ENCODE measurements around the gene PALMD.

Gene PALMD, protein sequence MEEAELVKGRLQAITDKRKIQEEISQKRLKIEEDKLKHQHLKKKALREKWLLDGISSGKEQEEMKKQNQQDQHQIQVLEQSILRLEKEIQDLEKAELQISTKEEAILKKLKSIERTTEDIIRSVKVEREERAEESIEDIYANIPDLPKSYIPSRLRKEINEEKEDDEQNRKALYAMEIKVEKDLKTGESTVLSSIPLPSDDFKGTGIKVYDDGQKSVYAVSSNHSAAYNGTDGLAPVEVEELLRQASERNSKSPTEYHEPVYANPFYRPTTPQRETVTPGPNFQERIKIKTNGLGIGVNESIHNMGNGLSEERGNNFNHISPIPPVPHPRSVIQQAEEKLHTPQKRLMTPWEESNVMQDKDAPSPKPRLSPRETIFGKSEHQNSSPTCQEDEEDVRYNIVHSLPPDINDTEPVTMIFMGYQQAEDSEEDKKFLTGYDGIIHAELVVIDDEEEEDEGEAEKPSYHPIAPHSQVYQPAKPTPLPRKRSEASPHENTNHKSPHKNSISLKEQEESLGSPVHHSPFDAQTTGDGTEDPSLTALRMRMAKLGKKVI

GRCh38 chr1:99645699-99646531 lies at the start of gene PALMD:
TSS of gene PALMD (plus strand) at chr1:99646113. CDS start at chr1:99646318, 205 bp downstream.
- DNase-seq (ENCODE audit: low read depth in 2 of 3, low spot score in 1 of 3), result no peak

GRCh38 chr1:99598738-99599411 lies 47.0 kb upstream of the PALMD start:
- DNase-seq (ENCODE audit: low read depth in 2 of 3, low spot score in 1 of 3), result no peak

GRCh38 chr1:99599678-99600175 lies 46.2 kb upstream of the PALMD start:
- DNase-seq (ENCODE audit: low read depth in 2 of 3, low spot score in 1 of 3), result no peak

GRCh38 chr1:99600782-99601181 lies 45.1 kb upstream of the PALMD start:
- no peak for DNase-seq (ENCODE audit: low read depth in 2 of 3, low spot score in 1 of 3)

DNA sequence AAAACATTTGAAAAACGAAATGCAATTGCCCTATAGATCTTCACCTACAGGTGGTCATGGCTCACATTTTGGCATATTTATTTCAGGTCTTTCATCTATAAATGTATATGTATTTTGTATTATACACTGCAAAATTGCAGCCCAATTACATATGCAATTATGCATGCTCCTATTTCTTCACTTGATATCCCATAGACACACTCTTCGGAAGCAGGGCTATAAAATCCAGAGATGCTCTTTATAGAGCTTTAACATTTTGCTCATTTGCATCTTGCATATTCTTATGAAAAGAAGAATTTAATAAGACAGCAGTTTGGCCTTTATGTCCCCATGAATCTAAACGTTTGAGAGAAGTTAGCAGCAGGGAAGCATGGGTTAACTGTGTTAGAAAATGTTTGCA lies 44.7 kb upstream of the PALMD start:
- DNase-seq (ENCODE audit: low read depth in 2 of 3, low spot score in 1 of 3), result no peak

GRCh38 chr1:99601709-99602403 lies 44.1 kb upstream of the PALMD start:
- no peak for DNase-seq (ENCODE audit: low read depth in 2 of 3, low spot score in 1 of 3)

DNA sequence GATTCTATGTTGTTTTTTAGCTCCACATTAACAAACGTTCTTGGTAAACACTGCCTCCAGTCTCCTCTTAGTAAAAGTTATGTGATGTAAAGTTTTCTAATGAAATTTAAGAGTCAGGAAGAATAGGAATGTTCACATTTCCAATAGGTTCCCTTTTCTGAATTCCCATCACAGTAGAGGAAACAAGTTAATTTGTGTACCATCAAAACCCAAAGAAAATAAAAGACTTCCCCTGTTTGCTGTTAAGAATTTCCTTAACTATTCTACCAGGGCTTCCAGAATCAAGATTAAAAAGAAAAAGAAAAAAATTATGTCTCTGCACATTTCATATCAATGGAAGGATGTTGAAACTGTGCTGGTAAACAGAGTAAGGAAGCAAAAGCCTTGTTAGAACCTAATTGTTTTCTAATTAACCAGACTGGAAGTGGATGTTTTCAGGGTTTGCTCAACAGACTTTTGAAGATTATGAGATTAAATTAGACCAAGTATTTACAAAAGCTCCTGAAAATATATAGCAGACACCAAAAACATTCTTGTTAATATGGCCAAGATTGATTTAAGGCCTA lies 43.4 kb upstream of the PALMD start:
- DNase-seq (ENCODE audit: low read depth in 2 of 3, low spot score in 1 of 3), result no peak

DNA sequence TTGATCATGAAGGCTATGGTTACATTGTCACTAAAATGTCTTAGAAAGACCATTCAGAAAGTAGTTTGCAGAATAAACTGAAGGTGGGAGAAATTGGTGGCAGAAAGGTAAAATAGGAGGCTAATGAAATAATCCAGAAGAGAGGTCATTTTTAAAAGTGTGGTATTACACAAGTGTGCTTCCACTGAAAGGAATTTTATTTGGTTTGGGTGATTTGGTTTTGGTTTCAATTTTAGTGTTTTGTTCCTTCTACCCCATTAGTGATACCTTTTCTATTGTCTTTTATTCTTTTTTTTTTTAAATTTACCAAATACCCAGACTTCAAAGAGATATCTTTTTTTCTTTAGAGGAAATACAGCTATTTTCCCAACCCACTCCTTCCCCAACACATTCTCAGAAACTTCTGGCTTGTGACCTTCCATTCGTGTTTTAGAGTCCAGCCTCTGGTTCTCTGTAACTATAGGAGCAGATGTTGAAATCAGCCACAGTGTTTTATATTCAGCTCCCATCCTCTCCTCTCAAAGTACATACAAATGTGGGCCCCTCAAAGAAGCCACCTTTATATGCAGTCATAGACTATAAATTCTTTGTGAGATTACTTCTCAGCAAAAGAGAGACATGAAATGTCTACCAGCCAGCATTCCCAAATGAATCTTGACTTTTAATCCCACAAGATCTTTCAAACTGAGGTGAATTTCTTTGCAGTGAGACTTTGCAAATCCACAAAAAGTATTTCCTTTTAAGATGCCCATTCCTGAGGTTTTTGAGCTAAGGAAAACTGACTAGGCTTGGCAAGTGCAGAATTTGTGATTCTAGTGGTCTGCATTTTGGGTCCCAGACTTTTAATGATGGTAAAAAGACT lies 42.0 kb upstream of the PALMD start:
- DNase-seq (ENCODE audit: low read depth in 2 of 3, low spot score in 1 of 3), result no peak

- no peak for DNase-seq (ENCODE audit: low read depth in 2 of 3, low spot score in 1 of 3)
Measured at GRCh38 chr1:99606306-99606705, 39.6 kb upstream of the PALMD start.

DNA sequence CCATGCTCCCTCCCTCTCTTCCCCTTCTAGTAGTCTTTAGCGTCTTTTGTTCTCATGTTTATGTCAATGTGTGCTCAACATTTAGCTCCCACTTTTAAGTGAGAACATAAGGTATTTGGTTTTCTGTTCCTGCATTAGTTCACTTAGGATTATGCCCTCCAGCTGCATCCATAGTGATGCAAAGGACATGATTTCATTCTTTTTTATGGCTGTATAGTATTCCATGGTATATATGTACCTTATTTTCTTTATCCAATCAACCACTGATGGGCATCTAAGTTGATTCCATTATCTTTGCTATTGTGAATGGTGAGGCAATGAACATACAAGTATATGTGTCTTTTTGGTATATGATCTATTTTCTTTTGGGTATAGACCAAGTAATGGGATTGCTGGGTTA lies 38.3 kb upstream of the PALMD start:
- DNase-seq (ENCODE audit: low read depth in 2 of 3, low spot score in 1 of 3), result no peak

DNA sequence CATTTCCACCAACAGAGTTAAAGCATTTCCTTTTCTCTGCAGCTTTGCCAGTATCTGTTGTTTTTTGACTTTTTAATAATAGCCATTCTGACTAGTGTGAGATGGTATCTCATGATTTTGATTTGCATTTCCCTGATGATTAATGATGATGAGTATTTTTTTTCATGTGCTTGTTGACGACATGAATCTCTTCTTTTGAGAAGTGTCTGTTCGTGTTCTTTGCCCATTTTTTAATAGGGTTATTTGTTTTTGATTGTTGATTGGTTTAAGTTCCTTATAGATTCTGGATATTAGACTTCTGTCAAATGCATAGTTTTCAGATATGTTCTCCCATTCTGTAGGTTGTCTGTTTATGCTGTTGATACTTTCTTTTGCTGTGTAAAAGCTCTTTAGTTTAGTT lies 37.9 kb upstream of the PALMD start:
- DNase-seq (ENCODE audit: low read depth in 2 of 3, low spot score in 1 of 3), result no peak

GRCh38 chr1:99613716-99614115 lies 32.2 kb upstream of the PALMD start:
- DNase-seq (ENCODE audit: low read depth in 2 of 3, low spot score in 1 of 3), result no peak

- DNase-seq (ENCODE audit: low read depth in 2 of 3, low spot score in 1 of 3), result no peak
Measured at GRCh38 chr1:99614728-99615127, 31.2 kb upstream of the PALMD start.

DNA sequence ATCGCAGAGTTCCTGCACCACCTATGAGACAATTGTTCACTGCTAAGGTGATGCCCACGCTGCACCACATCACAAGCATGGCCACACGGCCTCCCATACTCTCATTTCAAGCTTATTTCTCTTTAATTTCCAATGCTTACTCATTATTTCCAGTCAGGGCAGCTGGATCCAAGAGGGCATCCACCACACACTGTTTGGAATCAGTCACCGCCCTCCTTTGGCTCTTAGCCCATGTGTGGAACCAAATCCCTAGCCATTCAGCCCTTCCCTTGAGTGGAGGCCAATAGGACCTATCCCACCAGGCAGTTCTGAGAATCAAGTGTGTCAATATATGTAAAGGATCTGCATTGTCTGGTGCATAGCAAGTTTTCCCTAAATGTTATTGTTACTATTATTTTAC lies 26.3 kb upstream of the PALMD start:
- DNase-seq (ENCODE audit: low read depth in 2 of 3, low spot score in 1 of 3), result no peak

DNA sequence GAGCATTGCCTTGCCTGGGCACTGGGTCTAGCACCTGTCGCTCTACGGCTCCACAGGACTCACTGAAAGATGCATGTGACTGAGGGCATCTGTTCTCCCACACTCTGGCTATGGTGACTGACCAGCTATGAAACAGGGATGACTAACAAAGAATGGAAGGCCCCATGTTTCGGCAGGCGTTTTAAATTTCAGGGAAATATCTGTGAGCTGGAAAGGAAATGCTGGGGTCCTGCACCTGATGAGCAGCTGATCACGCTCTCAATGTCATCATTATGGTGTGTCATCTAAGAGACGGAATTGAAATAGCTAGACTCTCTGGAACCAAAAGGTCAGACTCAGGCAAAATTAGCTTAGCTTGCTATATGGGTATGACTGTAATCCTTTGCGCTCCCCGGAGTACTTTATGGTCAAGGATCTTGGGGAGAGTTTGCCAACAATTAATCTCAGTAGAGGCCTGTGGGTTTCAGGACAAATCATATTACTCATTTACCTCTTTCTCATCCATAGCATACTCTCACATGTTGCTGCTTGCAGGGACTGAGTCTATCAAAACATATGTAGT lies 24.5 kb upstream of the PALMD start:
- no peak for DNase-seq (ENCODE audit: low read depth in 2 of 3, low spot score in 1 of 3)

GRCh38 chr1:99622702-99623347 lies 23.1 kb upstream of the PALMD start:
- DNase-seq (ENCODE audit: low read depth in 2 of 3, low spot score in 1 of 3), result no peak

DNA sequence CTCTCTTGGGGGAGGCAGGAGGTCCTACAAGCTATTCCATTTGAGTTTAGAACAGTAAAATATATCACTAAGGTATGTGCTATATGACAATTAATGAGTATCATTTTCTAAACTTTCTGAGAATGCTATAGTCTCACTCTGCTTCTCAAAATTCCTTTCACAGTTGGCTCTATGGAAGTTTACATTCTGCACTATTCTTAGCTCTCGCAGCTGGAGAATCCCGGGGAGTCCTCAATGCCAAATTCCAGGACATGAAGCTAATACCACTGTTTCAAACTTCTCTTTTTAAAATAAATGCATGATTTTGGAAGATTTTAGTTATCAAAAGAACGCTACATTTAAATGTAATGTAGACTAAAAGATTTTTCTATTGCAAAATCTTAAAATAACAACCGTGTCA lies 22.4 kb upstream of the PALMD start:
- no peak for DNase-seq (ENCODE audit: low read depth in 2 of 3, low spot score in 1 of 3)

DNA sequence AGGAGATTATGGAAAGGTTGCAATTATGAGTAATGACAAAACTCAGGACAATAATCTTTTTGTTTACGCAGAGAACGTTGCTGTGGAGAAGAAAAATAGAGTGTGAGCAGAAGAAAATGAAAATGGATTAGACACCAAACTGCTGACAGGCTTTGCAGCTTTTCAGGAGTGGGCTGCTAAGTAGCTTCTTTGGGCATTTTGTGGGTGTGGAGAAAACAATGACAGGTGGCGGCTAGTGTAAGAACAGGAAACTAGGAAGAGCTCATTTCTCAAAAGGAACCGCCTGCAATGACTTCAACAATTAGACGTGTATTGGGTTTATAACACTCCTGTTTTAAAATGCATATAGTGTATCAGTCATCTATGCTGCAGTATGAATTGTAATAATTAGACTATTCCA lies 18.3 kb upstream of the PALMD start:
- no peak for DNase-seq (ENCODE audit: low read depth in 2 of 3, low spot score in 1 of 3)

GRCh38 chr1:99629164-99629563 lies 16.7 kb upstream of the PALMD start:
- DNase-seq (ENCODE audit: low read depth in 2 of 3, low spot score in 1 of 3), result no peak
